GM19395 (cell line): ENCODE measurements around the gene CADPS.

Source experiments
- ATAC-seq: cut with Tn5 transposase; IDR thresholded peaks from one replicate; pipeline ENCODE4 v1.9.1; 2021; ENCODE audit warnings: mild to moderate bottlenecking, moderate library complexity; ENCODE audit not compliant: unreplicated experiment

CADPS gene

DNA sequence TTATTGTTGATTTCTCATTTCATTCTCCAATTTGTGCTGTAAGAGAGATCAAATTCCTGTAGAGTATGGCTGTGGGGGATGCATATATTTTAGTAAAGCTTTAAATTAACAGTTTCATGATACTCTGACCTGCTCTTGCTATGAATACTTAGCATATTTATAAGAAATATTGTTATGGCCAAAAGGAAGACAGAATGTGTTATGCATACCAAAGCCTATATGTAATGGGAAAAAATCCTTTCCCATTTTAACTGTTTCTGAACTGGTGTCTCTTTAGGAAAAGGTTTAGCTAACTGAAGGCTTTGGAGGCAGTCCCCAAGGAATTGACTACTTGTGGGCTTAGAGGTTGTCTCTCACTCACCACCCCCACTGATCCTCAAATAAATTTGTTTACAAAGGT is 59.2 kb downstream of the CADPS start:
- ATAC-seq: no peak

DNA sequence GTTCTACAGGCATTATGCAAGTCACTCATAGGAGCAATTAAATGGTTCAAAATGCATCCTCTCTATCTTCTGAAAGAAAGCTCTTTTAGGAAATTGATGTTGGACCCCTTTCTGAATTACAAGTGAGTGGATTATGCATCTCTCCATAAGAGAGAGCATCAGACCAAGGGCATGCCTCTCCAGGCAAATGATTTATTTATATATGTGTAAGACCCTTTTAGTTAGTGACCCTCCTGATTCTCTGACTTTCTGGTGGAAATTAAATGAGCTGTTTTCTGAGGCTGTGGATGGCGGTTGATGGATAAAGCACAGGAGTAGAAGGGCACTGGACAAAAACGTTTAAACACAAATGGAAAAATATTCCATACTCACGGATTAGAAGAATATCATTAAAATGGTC is 62.6 kb downstream of the CADPS start:
- ATAC-seq: no peak

DNA sequence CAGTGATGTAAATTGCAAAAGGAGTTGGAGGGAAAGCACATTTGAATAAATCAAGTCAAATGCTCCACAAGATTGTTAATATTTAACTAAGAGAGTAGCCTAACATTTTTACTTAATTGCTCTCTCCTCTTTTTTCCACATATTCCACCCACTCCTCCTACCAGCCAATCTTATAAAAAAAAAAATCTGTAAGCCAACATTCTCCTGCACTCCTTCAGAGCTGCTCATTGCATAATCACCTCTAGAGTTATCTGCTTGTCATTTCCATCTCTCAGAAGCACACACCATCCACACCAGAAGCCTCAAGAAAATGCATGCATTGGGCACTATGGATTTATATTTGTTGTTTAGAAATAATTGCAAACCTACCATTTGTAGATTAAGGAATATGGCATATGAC is 64.1 kb downstream of the CADPS start:
- ATAC-seq: no peak

DNA sequence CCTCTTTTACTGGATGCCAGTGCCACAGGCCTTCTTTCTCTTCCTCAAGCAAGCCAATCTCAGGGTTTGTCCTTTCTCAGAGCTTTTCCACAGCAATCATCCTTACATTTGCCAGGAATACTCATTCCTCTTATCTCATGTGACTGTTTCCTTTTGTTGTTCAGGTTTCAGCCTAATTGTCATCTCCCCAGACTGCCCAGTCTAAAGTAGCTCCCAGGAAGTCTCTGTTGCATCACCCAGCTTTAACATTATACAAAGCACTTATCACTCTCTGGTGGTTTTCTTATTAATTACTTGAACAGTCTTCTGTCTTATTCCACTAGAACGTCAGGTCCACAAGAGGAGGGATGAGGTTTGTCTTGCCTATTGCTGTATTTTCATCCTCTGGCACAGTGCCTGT is 65.8 kb downstream of the CADPS start:
- ATAC-seq: no peak

DNA sequence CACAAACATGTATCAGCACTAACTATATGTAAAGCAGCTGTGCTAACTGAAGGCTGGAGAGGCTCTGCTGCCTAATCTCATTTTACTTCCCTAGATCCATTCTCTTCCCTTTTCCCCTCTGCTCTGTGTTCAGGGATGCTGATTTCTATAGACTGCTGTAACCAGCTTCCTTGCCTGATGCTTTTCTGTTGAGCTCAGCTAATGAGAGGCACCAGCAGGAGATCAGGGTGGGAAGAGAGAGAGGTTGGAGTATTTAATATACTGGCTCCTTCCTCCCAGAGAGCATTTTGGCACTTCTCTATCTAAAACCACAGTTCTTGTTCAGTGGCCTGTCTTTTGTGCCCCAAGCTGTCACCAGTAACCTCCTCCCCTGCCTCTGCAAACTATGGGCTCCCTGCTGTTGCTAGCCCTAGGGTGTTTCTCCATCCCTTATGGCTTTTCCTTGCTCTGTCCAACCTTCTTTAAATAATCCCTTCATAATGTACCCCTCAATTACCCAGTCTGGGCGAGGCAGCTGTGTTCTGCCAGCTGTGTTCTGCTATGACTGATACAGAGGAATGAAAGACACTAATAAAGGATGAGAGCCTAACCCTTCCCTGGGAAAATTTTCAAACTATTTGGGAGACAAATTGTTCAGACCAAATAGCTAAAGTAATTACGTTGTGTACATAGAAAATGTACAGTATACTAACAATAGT is 69.5 kb downstream of the CADPS start:
- ATAC-seq: no peak

DNA sequence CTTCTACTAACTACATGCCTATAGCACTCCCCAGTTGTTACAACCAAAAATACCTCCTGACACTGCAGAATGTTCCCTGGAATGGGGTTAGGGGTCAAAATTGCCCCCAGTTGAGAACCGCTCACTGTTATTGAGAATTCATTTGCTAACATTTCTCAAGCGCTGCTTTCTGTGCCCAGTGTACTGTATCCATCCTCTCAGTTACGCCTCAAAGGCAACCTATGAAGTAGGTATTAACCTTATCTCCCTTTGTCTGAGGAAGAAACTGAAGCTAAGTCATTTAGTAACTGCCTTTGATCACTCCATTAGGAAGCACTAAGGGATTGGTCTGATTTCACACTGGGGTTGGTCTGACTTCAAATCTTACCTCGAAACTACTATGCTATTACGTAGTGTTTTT is 70.1 kb downstream of the CADPS start:
- no peak for ATAC-seq

DNA sequence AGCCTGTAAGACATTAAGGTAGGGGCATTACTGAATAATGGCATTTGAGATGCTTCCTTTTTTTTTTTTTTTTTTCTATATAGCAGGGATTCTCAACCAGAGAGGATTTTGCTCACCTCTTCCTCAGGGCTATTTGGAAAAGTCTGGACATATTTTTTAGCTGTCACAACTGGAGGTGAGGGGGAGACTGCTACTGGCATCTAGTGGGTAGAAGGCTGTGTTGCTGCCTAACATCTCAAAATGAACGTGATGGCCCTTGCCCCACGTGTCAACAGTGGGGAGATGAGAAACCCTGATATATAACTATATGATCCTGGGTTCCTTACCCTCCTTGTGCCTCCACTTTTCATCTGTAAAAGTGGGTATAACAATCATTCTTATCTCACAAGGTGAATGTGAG is 71.9 kb downstream of the CADPS start:
- ATAC-seq: no peak

DNA sequence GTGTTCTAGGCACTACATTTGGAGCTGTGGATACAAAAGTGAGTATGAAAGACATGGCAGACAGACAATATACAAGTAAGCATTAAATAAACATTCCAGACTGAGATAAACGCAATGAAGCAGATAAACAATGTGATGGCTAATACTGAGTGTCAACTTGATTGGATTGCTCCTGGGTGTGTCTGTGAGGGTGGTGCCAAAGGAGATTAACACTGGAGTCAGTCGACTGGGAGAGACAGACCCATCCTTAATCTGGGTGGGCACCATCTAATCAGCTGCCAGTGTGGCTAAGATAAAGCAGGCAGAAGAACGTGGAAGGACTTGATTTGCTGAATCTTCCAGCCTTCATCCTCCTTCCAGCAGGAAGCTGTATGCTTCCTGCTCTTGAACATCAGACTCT is 77.2 kb downstream of the CADPS start:
- ATAC-seq: no peak

DNA sequence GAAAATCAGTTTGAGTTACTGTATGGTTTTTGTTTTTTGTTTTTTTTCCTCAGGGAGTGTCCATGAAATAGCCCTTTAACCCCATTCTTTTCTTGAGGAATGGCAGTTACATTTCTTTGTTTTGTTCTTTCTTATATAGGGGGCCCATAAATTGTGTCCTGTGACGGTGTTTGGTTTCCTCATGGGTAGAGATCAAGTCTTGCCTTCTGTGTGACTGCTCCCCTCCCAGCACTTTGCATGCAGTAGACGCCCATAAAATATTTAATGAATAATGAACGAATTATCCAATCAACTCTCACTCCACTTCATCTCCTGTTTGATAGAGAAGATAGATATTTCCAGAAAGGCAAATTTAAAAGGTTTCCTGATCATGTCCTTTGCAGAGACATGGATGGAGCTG is 78.1 kb downstream of the CADPS start:
- no peak for ATAC-seq

DNA sequence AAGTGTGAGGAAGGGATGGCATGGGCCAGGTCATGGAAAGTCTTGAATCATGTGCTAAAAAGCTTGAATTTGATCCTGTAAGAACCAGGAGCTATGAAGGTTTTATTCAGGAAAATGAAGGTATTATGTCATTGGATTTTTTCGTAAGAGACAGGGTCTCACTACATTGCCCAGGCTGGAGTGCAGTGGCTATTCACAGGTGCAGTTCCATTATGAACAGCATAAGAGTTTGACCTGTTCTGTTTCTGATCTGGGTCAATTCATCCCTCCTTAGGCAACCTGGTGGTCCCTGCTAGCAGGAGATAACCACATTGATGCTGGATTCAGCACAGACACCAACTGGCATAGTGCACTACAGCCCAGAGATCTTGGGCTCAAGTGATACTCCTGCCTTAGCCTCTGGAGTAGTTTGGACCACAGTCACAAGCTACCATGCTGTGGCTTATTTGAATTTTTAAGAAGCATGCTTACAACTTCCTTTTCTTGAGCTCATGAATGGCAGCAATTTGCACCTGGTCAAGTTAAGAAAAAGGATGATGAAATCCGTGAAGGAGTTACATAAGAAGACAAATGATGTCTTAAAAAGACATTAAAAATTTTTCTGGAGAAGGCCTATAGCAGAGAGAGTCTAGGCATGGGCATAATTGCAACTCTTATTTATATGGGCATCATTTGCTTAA is 79.1 kb downstream of the CADPS start:
- no peak for ATAC-seq

DNA sequence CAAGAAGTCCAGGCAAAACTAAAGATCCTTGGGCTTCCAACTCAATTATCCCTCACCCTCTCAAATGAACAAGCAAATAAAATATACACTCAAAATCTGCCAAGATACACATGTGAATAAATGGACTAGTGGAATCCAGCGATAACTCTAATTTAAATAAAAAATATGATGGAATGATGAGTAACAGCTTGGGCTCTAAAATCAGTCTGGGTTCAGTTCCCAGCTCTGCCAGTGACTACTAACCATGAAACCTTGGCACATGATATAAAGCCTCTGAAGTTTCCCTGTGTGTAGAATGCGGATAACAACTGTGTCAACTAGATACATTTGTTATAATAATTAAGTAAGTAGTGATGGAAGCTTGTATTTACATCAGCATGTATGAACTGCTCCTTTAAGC is 81.3 kb downstream of the CADPS start:
- ATAC-seq: no peak

DNA sequence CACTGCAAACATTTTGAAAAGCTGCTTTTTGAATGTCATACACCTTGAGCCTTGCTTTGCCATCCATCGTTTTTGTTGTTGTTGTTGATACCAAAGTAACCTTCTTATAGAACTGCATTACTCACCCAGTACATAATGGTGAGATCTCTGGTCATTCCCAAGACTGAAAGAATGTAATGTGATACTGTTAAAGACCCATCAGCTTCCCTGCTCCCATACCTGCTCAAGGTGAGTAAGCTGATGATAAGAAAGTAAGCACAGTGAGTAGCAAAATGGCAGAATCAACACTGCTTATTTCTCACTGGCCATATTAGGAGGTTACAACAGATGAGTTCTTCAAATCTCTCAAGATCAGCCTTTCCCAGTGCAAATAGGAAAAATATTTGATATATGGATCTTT is 89.8 kb downstream of the CADPS start:
- ATAC-seq: no peak

DNA sequence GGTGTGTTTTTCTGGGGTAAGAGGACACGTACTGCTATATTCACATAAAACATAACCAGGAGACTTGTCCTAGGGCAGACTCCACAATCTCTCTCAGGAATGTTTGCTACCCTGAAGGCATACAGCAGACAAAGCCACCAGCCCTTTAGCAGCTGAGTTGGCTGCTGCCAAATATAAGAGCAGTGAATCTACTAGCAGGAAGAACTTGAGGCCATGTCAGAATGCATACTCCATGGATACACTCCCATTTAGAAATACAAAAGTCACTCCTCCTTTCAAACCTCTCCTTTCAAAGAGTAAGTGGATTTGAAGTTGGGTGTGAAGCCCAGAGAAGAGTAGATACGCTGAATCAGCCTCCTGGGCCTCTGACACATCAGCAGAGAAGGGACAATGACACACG is 94.1 kb downstream of the CADPS start:
- no peak for ATAC-seq

DNA sequence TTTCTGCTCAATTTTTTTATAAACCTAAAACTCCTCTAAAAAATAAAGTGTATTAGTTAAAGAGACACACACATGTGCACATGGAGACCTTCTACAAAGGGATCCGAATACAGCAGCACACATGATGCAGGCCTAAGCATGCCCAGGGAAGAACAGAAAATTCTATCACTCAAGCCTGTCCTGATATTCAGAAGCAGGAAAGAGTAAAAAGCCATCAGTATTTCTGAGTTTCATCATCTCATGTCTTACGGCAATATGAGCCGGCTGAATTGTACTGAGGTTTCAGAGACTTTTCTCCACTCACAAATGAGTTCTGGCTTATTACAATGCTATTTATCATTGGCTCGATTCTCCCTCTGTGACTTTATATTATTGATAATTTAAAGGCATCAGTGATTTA is 97.5 kb downstream of the CADPS start:
- no peak for ATAC-seq

DNA sequence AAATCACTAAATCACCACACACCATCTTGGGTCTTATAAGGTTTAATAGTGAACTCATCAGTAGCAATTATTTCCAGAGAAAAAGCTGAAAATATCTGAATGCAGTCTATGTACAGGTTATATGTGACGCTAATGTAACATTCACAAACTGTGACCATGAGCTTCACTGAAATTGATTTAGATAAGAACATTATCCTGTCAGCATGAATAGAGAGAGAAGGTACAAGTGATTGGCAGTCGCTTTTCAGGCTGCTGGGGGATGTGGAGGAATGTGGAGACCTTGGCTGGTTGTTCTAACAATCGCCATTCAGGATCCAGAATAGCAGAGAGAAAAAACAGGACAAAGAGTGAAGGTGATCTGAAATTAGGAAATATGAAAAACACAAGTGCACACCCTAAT is 98.1 kb downstream of the CADPS start:
- no peak for ATAC-seq

DNA sequence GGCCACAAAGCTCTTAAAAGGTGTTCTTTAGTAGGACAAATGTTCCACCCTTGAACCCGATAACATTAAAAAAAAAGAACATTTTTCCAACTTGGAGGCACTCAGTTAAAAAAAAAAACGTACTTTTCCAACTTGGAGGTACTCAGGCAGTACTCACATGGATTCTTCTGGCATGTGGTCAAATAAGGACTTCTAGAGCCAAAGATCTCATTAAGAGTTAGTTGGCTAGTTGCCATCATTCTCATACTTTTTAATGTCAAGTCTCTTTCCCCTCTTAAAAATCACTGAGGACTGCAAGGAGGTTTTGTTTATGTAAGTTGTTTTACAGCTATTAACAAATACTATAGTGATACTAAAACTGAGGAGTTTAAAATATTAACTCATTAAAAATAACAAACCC is 101.0 kb downstream of the CADPS start:
- no peak for ATAC-seq

DNA sequence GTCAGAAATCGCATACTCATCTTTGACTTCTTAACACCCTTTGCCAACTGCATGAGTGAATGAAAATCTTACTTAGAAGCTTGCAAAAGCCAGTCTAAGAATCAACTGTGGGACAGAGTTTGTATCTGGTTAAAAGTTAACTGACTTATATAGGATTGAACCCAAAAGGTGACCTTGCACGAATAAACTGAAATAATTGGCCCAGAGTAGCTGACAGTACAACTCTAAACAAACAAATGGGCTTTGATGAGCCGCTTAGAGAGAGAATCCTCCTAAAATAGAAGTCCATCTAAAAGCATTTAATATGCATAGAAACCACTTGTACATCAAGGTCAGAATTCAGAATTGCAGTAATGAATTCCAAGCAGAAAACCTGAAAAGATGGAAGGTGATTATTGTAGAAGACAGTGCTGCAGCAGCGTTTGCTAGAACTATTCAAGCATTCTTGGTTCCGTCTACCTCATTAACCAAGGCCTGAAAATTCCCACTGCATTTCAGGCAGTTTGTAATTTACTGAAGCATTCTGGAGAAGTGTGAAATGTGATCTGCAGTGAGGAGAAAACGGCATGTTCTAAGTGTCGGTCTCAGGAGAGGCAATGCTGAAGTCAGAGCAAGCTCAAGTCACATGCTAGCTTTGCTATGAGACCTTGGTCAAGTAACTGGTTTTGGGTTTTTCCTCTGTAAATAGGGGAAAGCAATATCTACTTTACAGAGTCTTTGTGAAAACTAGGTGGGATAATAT is 103.7 kb downstream of the CADPS start:
- ATAC-seq: no peak

DNA sequence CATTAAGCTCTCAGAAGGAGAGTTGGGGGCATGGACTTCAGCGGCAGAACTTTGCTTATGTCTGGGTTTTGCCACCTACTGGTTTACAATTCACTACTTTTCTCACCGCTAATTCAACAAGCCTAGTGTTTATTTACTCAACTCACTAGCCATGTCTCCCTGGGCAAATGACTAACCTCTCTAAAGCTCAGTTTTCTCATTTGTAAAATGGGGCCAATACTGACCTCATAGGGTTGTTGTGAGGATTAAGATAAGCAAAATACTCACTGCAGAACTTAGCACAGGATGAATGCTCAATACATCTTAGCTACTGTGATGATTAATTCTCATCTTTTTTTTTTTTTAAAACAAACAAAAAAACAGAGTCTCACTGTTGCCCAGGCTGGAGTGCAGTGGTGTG is 106.3 kb downstream of the CADPS start:
- no peak for ATAC-seq

DNA sequence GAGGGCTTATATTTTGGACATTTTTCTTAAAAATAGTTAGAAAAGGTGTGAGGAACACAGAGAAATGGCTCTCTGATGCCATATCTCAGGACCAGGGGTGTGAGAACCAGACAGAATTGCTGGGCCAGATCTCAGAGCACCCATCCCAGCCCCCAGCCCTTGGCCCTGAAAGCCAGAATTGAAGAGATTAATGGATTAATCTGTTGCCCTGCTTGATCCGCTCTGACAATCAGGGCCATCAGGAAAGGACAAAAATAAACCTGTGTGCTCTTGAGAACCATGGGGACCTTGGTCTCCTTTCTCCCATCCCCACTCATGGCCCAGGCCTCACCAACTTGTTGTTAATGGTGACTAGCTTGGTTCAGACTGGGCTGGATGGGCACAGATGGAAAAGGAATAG is 113.5 kb downstream of the CADPS start:
- no peak for ATAC-seq

DNA sequence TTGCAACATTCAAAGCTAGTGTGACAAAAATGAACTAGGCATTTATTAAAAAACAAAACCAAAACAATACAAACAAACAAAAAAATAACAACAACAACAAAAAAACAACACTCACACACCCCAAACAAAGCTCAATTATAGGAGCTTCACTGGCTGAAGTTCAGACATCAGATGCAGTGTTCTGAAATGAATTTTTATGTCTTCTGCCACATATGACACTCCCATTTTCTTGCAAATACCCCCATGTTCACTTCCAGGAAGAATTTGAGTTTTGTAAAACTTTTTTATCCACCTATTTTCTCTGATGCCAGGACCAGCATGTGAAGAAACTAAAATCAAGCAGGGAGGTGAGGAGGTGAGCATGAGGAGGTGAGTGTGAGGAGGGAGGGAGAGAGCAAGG is 113.9 kb downstream of the CADPS start:
- ATAC-seq: no peak

DNA sequence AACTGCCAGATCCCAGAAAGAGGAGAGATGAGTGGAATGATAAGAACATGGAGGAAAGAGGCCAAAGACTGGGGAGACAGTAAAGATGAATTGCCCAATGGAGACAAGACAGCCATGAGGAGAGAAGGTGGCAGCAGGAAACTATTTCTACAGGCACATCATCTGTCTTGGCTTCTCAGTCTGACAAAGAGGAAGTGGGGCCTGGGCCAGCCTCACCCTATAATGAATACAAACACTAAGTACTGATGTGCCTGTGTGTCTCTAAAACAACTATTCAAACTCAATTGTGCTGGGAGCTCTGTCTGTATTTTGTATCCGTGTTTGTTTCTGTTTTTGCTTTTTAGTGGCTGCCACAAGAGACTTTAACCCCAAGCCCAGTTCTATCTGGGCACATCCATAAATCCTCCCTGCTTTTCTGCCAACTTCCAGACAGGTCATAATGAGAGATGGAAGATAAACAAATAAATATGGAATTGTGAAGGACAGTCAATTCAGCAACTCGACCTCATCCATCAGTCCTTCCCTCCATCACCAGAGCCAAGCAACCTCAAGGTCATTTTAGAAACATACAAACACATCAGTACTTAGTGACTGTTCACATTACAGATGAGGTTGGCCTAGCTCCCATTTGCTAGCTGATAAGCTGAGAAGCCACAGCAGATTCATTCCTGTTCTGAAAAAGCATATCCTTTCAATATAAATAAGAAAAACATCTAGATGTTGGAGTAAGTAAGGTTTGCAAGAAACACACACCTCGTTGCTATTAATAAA is 116.7 kb downstream of the CADPS start:
- no peak for ATAC-seq

DNA sequence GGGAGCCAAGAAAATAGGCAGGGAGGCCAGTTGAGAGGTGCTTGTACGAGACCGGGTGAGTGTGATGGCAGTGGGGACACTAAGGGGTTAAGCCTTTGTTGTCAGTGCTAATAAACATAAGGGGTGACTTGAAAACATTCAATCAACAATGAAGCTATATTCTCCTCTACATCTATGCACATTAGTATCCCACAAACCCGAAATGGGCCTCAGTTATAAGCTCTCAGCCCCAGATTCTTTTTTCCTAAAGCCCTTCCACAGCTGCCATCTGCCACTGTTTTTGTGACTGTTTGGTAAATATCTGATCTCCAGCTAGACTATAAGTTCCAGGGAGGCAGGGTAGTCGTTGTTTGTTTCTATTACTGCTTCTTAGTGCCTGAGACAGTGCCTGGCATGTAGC is 118.2 kb downstream of the CADPS start:
- no peak for ATAC-seq
